Karpas-422 (cell line): ENCODE results near the gene KIF3A. TPM values are rescaled to one million over a fixed set of nuclear protein-coding genes. Genes with fewer than 3 reads are reported as not detected.

Experiments used
- DNase-seq: peaks from one replicate; pipeline ENCODE4 v3.0.0-alpha.2; 2015
- H2AFZ ChIP-seq: fragments of 200-600 bp; sonication (generic); 2 replicates; pipeline ENCODE4 v1.6.1; 2014; ENCODE audit warnings: antibody characterized with exemption, low read length, mixed read lengths
- H3K27ac ChIP-seq: fragments of 200-600 bp; sonication (generic); 2 replicates; pipeline ENCODE4 v1.5.1; 2014; ENCODE audit warnings: mild to moderate bottlenecking, low read length, moderate library complexity
- H3K27me3 ChIP-seq: fragments of 200-600 bp; sonication (generic); 2 replicates; pipeline ENCODE4 v1.6.1; 2014; ENCODE audit warnings: low read length, mixed read lengths
- H3K36me3 ChIP-seq: fragments of 200-600 bp; sonication (generic); 2 replicates; pipeline ENCODE4 v1.6.1; 2014; ENCODE audit warnings: low read length, mixed read lengths; ENCODE audit not compliant: insufficient read depth
- H3K4me1 ChIP-seq: fragments of 200-600 bp; sonication (generic); 2 replicates; pipeline ENCODE4 v1.6.1; 2014; ENCODE audit warnings: mild to moderate bottlenecking, low read length, mixed read lengths
- H3K4me2 ChIP-seq: fragments of 200-600 bp; sonication (generic); 2 replicates; pipeline ENCODE4 v1.6.1; 2014; ENCODE audit warnings: low read length, low read depth, mild to moderate bottlenecking; ENCODE audit not compliant: poor library complexity, severe bottlenecking
- H3K4me3 ChIP-seq: fragments of 200-600 bp; sonication (generic); 2 replicates; pipeline ENCODE4 v1.5.1; 2014; ENCODE audit warnings: mild to moderate bottlenecking, antibody characterized with exemption, low read length, mixed read lengths
- H3K79me2 ChIP-seq: fragments of 200-600 bp; sonication (generic); 2 replicates; pipeline ENCODE4 v1.6.1; 2014; ENCODE audit warnings: mild to moderate bottlenecking, low read length, mixed read lengths
- H3K9ac ChIP-seq: fragments of 200-600 bp; sonication (generic); 2 replicates; pipeline ENCODE4 v1.6.0; 2014; ENCODE audit warnings: low read length
- H3K9me2 ChIP-seq: fragments of 200-600 bp; sonication (generic), shearing (Covaris generic); replicated peaks from 2 replicates; pipeline ENCODE4 v1.6.0; 2014; ENCODE audit warnings: mild to moderate bottlenecking, low read length, moderate library complexity; ENCODE audit not compliant: insufficient read depth
- H3K9me3 ChIP-seq: fragments of 300-700, 200-600 bp; sonication (generic); 2 replicates; pipeline ENCODE4 v1.6.1; 2014; ENCODE audit warnings: low read length, mixed read lengths
- H4K20me1 ChIP-seq: fragments of 200-600 bp; sonication (generic); 2 replicates; pipeline ENCODE4 v1.6.1; 2014; ENCODE audit warnings: mild to moderate bottlenecking, antibody characterized with exemption, low read length, low read depth; ENCODE audit not compliant: insufficient read depth
- total RNA-seq: library from RNA; depleted of rRNA; stranded (reverse); fragments of >200 nt; shearing (Covaris generic); gene quantifications from 2 replicates; pipeline ENCODE4 v1.2.3, GENCODE V29; 2014; ENCODE audit warnings: low replicate concordance

The KIF3A gene
- total RNA-seq, 1 experiment from 2014 or later, result 23.1 TPM

DNA sequence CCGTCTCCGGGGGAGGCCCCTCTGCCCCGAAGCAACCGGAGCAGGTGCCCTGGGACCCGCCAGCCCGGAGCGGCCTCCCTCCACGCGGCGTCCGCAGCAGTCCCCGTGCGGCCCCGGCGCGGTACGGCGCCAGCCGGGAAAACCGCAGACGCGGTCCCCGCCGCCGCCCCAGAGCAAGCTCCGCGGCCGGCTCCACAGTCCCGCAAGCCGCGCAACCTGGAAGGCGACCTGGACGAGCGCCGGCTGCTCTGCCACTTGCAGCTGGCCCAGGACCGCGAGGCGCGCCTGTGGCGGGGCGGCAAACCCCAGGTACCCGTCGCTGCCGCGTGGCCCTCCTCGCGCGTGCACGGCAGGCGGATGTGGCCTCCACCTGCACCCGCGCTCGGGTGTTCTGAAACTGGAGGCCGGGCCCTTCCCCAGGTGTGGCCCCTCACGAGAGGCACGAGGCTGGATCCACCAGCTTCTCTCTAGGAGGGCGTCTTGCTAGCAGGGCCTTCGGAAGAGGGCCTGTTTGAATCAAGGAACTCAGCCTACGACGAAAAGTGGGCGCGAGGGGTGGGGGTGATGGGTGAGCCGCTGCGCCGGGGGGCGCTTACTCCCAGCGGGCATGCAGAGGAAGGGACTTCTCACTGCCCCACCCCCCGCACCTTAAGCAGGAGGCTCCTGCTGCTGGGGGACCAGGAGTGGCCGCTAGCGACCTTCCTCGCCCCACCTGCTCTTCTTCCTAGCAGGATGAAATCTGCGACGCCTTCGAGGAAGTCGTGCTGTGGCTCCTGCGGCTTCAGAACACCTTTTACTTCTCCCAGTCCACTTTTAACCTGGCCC lies 10.5 kb upstream of the KIF3A start:
- Histone ChIP-seq H4K20me1 (no peaks in the 10 kb centered on the region), H3K27ac (no peak overlapping the region), H3K4me2 (no peak overlapping the region), H2AFZ (no peak overlapping the region), H3K9me3 (no peaks in the 10 kb centered on the region), H3K36me3 (no peaks in the 10 kb centered on the region), H3K79me2 (no peaks in the 10 kb centered on the region), H3K9ac (no peak overlapping the region), H3K4me1 (no peaks in the 10 kb centered on the region), H3K27me3 (no peaks in the 10 kb centered on the region), H3K4me3 (no peak overlapping the region), H3K9me2 (no peaks in the 10 kb centered on the region)
- no peak for DNase-seq

- Histone ChIP-seq H3K27me3 (no peaks in the 10 kb centered on the region), H3K9me3 (no peaks in the 10 kb centered on the region), H3K79me2 (no peaks in the 10 kb centered on the region), H4K20me1 (no peaks in the 10 kb centered on the region), H3K36me3 (no peaks in the 10 kb centered on the region), H2AFZ (no peak within 1 kb of the TSS), H3K4me1 (no peaks in the 10 kb centered on the region), H3K9ac (no peak within 1 kb of the TSS), H3K9me2 (no peaks in the 10 kb centered on the region), H3K4me3 (no peak within 1 kb of the TSS), H3K27ac (no peak within 1 kb of the TSS), H3K4me2 (no peak within 1 kb of the TSS)
- DNase-seq, result no peak
These were observed 9.7 kb upstream of the KIF3A start, which contains the start of gene CCNI2 for GRCh38 chr5:132746954-132747615. CCNI2 (plus strand) TSS chr5:132747426; CDS start chr5:132747496, 70 bp downstream.

DNA sequence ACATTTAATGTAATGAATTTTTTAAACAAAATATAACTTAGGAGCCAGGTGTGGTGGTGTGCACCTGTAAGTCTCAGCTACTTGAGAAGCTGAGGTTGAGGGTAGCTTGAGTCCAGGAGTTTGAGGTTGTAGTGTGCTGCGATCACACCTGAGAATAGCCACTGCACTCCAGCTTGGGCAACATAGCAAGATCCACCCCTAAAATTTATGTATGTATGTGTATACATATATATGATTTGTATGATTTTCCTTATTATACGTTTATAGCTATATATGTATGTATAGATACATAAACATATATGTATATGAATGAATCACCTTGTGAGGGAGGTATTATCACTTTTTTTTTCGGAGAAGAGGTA lies 9.2 kb upstream of the KIF3A start:
- Histone ChIP-seq H3K27ac (no peak overlapping the region), H3K4me1 (no peaks in the 10 kb centered on the region), H4K20me1 (no peaks in the 10 kb centered on the region), H3K27me3 (no peaks in the 10 kb centered on the region), H3K9me3 (no peaks in the 10 kb centered on the region), H3K4me2 (no peak overlapping the region), H3K79me2 (no peaks in the 10 kb centered on the region), H3K9ac (no peak overlapping the region), H3K36me3 (no peaks in the 10 kb centered on the region), H2AFZ (no peak overlapping the region), H3K9me2 (no peaks in the 10 kb centered on the region), H3K4me3 (no peak overlapping the region)
- no peak for DNase-seq

DNA sequence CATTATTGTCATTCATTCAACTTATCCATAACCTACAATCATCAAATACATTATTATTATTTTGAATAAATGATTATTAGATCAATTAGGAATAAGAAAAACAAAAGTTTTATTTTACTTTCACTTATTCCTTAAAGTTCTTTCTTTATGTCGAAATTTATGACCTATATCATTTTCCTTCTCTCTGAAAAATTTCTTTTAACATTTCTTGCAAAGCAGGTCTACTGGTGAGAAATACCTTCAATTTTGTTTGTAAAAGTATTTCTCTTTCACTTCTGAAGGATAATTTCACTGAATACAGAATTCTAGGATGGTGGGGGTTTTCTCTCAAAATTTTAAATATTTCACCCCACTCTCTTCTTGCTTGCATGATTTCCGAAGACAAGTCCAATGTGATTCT lies 7.3 kb upstream of the KIF3A start:
- Histone ChIP-seq H3K9me2 (no peaks in the 10 kb centered on the region), H2AFZ (no peak overlapping the region), H3K9me3 (no peaks in the 10 kb centered on the region), H3K4me2 (no peak overlapping the region), H3K4me3 (no peak overlapping the region), H3K27me3 (no peaks in the 10 kb centered on the region), H4K20me1 (no peaks in the 10 kb centered on the region), H3K9ac (no peak overlapping the region), H3K27ac (no peak overlapping the region), H3K79me2 (no peaks in the 10 kb centered on the region), H3K4me1 (no peaks in the 10 kb centered on the region), H3K36me3 (no peaks in the 10 kb centered on the region)
- no peak for DNase-seq

- no peaks in the 10 kb centered on the region for H3K36me3 ChIP-seq
- no peaks in the 10 kb centered on the region for H3K79me2 ChIP-seq
- H3K4me1 ChIP-seq, result peaks cover 9% of the 10 kb centered on the region
- no peaks in the 10 kb centered on the region for H3K27me3 ChIP-seq
- H4K20me1 ChIP-seq, result no peaks in the 10 kb centered on the region
- no peak overlapping the region for H3K4me2 ChIP-seq
- H3K9ac ChIP-seq, result no peak overlapping the region
- no peaks in the 10 kb centered on the region for H3K9me3 ChIP-seq
- H2AFZ ChIP-seq, result no peak overlapping the region
- H3K4me3 ChIP-seq, result no peak overlapping the region
- H3K27ac ChIP-seq, result no peak overlapping the region
- no peak for DNase-seq
- no peaks in the 10 kb centered on the region for H3K9me2 ChIP-seq
These were observed 5.3 kb upstream of the KIF3A start for GRCh38 chr5:132742626-132743025.

DNA sequence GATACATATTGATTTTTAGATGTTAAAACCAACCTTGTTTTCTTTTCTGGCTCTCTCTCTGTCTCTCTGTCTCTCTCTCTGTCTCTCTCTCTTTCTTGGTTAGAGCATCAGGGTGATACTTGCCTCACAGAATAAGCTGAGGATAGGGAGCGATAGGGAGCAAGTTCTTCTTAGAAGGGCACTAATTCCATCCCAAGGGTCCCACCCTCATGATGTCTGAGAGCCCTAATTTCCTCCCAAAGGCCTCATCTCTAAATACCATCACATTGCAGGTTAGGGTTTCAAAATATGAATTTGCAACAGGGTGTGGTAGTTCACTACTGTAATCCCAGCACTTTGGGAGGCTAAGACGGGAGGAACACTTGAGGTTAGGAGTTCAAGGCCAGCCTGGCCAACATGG lies 4.8 kb upstream of the KIF3A start:
- Histone ChIP-seq H3K36me3 (no peaks in the 10 kb centered on the region), H3K79me2 (peaks cover under 1% of the 10 kb centered on the region; the same call in 1 of the 2 replicates), H3K27me3 (no peaks in the 10 kb centered on the region), H3K27ac (no peak overlapping the region), H3K9me2 (no peaks in the 10 kb centered on the region), H3K4me3 (no peak overlapping the region), H4K20me1 (no peaks in the 10 kb centered on the region), H3K4me1 (peaks cover 9% of the 10 kb centered on the region), H2AFZ (no peak overlapping the region), H3K9me3 (no peaks in the 10 kb centered on the region), H3K9ac (no peak overlapping the region), H3K4me2 (no peak overlapping the region)
- DNase-seq, result no peak

GRCh38 chr5:132739232-132739631 lies 1.9 kb upstream of the KIF3A start:
- no peak overlapping the region for H3K9ac ChIP-seq
- no peaks in the 10 kb centered on the region; the same call in 1 of the 2 replicates for H4K20me1 ChIP-seq
- no peaks in the 10 kb centered on the region for H3K36me3 ChIP-seq

DNA sequence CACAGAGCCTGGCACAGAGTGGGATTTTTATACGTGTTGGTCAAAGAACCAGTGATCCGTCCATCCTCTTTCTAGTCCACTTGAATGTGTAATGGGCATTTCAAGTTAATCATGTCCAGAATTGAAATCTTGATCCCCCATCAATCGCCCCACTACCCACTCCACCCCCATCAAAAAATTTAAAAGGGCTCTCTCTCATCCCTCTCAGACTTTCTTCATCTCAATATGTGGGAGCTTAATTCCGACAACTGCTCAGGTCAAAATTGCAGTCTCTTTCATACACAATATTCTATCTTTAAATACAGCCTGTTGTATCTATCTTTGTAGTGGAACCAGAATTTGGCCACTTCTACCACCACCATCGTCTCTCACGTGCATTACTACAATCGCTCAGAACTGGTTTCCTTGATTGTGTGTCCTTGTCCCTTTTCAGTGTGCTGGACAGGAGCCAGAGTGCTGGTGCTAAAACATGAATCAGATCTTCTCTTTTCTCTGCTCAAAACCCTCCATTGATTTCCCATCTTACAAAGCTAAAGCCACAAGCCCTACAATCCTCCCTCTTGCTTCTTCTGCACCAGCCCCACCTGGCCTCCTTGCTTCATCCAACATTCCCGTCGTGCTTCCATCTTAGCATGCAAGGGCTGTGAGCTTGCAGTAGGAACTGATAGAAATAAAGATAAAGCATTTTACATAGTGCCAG lies 786 bp upstream of the KIF3A start:
- Histone ChIP-seq H3K36me3 (0 out of 2 replicates have a peak, but pooled peaks cover 5% of the 10 kb centered on the region), H3K9me2 (no peaks in the 10 kb centered on the region), H4K20me1 (no peaks in the 10 kb centered on the region; the same call in 1 of the 2 replicates), H3K9ac (peak overlapping the region; percentile 80), H3K27me3 (no peaks in the 10 kb centered on the region), H3K79me2 (peaks cover 41% of the 10 kb centered on the region), H3K9me3 (no peaks in the 10 kb centered on the region), H3K4me3 (peak overlapping the region; percentile 83), H3K4me2 (peak overlapping the region; percentile 76), H2AFZ (peak overlapping the region; percentile 97), H3K27ac (no peak overlapping the region), H3K4me1 (peaks cover 31% of the 10 kb centered on the region)
- DNase-seq, result no peak

More at GRCh38 chr5:132739232-132739631, 1.9 kb upstream of the KIF3A start:
- Histone ChIP-seq H3K27ac (no peak overlapping the region), H3K27me3 (no peaks in the 10 kb centered on the region), H3K79me2 (peaks cover 30% of the 10 kb centered on the region), H3K4me2 (no peak overlapping the region), H2AFZ (no peak overlapping the region), H3K9me2 (no peaks in the 10 kb centered on the region), H3K4me1 (peaks cover 31% of the 10 kb centered on the region), H3K9me3 (no peaks in the 10 kb centered on the region), H3K4me3 (no peak overlapping the region)
- no peak for DNase-seq
